Stimulated activated effector memory CD8-positive, alpha-beta T cell treated with anti-CD3 and anti-CD28 coated beads, Interleukin-12 subunit alpha, Interleukin-12 subunit beta, amount 100 ng/mL, for 72 hours (primary cell): ENCODE results near the gene VIT.
A peak's percentile ranks its signal among the peaks of the same experiment; 100 is the strongest.

ENCODE experiments used
- ATAC-seq: fragments of 150-1000 bp; cut with Tn5 transposase; 2 replicates; pipeline ENCODE4 v1.10.0; 2021
- DNase-seq, 2 donors: peaks; one replicate each; pipeline ENCODE4 v3.0.0; 2021 to 2022; ENCODE audit warnings: low spot score in 2 of 2
- H3K27ac Mint-ChIP-seq: one replicate; pipeline ENCODE4 v1.8.0; 2022; ENCODE audit warnings: mild to moderate bottlenecking, mixed read lengths
- H3K36me3 Mint-ChIP-seq: one replicate; pipeline ENCODE4 v1.8.0; 2022; ENCODE audit warnings: mild to moderate bottlenecking, mixed read lengths
- H3K4me1 Mint-ChIP-seq: one replicate; pipeline ENCODE4 v1.8.0; 2022; ENCODE audit warnings: mixed read lengths
- H3K4me3 Mint-ChIP-seq: one replicate; pipeline ENCODE4 v1.8.0; 2022; ENCODE audit warnings: mild to moderate bottlenecking, mixed read lengths
- H3K9me3 Mint-ChIP-seq: one replicate; pipeline ENCODE4 v1.8.0; 2022; ENCODE audit warnings: mixed read lengths

The VIT gene, protein sequence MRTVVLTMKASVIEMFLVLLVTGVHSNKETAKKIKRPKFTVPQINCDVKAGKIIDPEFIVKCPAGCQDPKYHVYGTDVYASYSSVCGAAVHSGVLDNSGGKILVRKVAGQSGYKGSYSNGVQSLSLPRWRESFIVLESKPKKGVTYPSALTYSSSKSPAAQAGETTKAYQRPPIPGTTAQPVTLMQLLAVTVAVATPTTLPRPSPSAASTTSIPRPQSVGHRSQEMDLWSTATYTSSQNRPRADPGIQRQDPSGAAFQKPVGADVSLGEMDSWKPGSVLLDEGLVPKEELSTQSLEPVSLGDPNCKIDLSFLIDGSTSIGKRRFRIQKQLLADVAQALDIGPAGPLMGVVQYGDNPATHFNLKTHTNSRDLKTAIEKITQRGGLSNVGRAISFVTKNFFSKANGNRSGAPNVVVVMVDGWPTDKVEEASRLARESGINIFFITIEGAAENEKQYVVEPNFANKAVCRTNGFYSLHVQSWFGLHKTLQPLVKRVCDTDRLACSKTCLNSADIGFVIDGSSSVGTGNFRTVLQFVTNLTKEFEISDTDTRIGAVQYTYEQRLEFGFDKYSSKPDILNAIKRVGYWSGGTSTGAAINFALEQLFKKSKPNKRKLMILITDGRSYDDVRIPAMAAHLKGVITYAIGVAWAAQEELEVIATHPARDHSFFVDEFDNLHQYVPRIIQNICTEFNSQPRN

DNA sequence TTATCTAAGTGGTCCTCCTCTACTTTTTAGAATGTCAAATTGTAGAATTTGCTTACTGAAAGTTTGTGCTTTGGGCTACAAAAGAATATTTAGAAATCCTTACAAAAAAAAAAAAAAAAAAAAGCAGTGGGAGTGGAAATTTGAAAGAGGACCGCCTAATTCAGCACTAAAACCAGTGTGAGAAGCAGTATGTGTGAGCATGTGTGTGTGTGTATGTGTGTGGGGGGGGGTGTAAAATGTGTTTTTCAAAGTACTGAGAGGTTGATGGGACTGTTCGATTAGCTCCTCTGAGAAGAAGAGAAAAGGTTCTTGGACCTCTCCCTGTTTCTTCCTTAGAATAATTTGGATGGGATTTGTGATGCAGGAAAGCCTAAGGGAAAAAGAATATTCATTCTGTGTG lies at the start of gene VIT:
VIT (plus strand) TSS at position 175 of the 400 bp plus-strand sequence. CDS start 19,664 bp downstream, outside the sequence.
- Mint-ChIP-seq H3K9me3 (no peaks in the 10 kb centered on the region), H3K4me1 (no peaks in the 10 kb centered on the region), H3K27ac (peak within 1 kb of the TSS; percentile 37), H3K4me3 (no peak within 1 kb of the TSS), H3K36me3 (no peaks in the 10 kb centered on the region)
- ATAC-seq (no peak), DNase-seq (no peak)

DNA sequence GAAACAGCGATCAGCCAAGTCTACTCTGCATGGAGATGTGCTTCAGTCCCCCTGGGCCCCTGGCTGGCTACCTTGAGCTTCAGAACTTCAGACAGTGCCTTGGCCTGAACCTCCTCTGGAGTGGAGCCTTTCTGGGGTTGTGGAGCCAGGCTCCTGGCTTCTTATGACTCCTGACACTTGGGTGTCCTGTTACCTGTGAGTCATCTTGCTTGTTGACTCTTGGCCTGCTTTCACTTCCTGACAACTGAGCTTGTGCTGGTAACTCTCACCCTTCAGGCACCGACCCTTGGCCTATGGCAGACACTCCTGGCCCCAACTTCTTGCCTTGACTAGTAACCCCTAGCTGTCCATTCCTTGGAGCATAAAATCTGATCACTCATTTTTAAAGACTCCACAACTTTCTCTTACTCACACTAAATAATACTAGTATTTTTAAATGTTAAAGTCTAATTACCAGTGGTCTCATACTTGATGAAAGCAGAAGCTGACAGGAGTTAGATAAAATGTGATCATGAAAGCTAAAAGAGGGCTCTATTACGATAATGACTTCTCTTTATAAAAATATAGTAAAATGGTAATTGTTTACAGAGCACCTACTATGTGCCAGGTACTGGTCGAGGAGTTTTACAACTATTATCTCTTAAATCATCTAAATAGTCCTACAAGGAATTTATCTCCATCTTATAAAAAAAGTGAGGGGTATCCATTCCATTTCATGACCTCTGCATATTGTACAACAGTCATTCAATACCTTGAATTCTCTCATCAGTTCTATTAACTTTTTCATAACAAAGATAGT lies 46.3 kb upstream of the VIT start:
- no peak overlapping the region for H3K27ac Mint-ChIP-seq
- DNase-seq: peak in 1 of 2 donors; percentile 56
- peaks cover 9% of the 10 kb centered on the region for H3K4me1 Mint-ChIP-seq
- no peak overlapping the region for H3K4me3 Mint-ChIP-seq
- peak; percentile 95 for ATAC-seq
- H3K36me3 Mint-ChIP-seq: no peaks in the 10 kb centered on the region
- H3K9me3 Mint-ChIP-seq: no peaks in the 10 kb centered on the region

DNA sequence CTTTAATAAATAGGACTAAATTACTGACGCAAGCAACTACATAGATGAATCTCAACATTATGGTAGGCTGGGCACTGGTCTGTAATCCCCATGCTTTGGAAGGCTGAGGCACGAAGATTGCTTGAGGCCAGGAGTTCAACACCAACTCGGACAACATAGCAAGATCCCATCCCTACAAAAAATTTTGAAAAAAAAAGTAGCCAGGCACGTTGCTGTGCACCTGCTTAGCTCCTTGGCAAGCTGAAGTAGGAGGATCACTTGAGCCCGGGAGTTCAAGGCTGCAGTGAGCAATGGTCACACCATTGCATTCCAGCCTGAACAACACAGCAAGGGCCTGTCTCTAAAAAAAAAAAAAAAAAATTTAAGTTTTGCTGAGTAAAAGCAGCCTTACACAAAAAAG lies 43.4 kb upstream of the VIT start:
- Mint-ChIP-seq H3K27ac (no peak overlapping the region), H3K4me3 (no peak overlapping the region), H3K36me3 (no peaks in the 10 kb centered on the region), H3K4me1 (peaks cover 9% of the 10 kb centered on the region), H3K9me3 (no peaks in the 10 kb centered on the region)
- ATAC-seq (no peak), DNase-seq (no peak)

DNA sequence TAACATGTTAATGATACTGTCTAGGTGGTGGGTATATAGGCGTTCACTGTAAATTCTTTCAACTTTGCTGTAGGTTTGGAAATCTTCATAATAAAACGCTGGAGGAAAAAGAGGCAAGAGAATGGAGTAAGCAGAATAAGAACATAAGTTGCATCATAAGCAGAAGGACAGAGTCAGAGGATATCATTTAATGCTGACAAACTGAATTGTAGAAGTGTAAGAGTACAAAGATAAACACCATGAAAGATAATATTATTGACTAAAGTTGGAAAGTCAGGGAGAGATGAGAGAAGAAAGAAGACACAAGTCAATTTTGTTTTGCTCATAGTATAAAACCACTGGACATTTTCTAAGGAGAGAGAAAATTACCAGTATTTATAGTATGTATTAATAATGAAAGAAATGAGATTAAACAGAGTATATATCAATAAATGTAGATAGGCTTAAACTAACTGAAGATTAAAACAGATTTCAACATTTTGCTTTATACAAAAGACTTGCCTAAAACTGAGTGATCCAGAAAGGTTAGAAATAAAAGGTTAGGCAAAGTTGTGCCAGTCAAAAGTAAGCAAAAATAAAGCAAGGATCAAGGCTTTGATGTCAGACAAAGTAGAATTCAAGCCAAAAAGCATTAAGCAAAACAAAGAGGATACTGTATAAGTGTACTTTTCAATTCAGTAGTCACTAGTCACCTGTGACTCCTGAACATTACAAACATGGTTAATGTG lies 42.4 kb upstream of the VIT start:
- no peaks in the 10 kb centered on the region for H3K9me3 Mint-ChIP-seq
- H3K4me1 Mint-ChIP-seq: peaks cover 9% of the 10 kb centered on the region

DNA sequence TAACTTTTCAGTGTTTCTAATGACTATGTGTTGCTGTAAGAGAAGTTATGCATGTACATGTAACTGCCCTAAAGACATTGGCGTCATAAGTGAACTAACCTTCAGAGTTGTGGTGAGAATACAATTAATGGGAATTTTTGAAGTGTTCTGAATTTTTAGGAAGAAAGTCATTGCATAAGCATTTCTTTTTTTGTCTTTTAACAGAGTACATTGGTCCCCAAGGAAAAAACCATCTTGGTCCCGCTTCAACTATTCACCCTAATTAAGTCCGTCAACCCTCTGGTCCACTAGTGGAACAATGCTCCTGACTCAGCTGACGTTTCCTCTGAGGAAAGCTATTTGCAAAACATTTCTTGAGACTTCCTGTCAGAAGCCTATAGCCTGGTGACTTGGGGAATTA lies 41.1 kb upstream of the VIT start:
- ATAC-seq (no peak), DNase-seq (no peak)
- Mint-ChIP-seq H3K9me3 (no peaks in the 10 kb centered on the region), H3K27ac (no peak overlapping the region), H3K4me1 (no peaks in the 10 kb centered on the region), H3K4me3 (no peak overlapping the region), H3K36me3 (no peaks in the 10 kb centered on the region)

More for the DNA sequence above, 42.4 kb upstream of the VIT start:
- no peaks in the 10 kb centered on the region for H3K36me3 Mint-ChIP-seq
- H3K27ac Mint-ChIP-seq: no peak overlapping the region
- ATAC-seq (no peak), DNase-seq (no peak)
- H3K4me3 Mint-ChIP-seq: no peak overlapping the region

DNA sequence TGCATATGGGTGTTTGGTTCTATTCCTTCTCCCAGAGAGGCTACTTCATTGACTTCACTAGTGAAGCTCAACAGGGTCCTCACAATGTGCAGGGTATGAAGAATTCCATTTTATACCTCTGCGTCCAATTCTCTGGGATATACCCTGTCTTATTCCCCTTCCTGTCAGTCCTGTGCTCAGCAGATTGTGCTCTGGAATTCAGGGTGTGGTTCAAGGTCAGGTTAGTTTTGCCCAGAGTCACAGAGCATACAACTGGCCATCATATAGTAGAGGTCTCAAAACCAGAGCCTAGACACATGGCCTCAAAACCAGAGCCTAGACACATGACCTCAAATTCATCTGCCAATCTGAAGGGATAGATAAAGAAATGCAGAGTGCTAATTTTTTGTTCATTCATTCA lies 38.8 kb upstream of the VIT start:
- Mint-ChIP-seq H3K27ac (no peak overlapping the region), H3K36me3 (no peaks in the 10 kb centered on the region), H3K9me3 (no peaks in the 10 kb centered on the region), H3K4me3 (no peak overlapping the region), H3K4me1 (no peaks in the 10 kb centered on the region)
- ATAC-seq (no peak), DNase-seq (no peak)

DNA sequence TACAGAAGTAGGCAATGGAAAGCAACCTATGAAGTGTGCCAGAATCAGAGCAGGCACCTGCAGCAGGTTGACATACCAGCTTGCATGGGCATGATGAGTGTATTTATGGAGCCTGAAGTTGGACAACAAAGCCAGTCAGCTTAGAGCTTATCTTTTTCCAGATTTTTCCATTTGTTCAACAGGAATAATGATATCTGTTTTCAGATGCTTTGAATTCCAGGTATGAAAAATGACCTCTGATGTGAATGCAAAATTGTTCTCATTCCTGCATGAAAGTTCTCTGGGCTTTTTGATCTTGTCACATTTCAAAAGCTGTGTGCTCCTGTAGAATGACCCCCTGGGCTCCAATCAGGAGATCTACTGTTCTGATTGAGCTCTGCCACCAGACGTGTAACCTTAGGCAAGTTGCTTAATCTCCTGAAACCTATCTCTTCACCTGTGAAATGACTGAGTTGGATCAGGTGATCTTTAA lies 38.2 kb upstream of the VIT start:
- Mint-ChIP-seq H3K4me1 (no peaks in the 10 kb centered on the region), H3K27ac (no peak overlapping the region), H3K9me3 (no peaks in the 10 kb centered on the region), H3K36me3 (no peaks in the 10 kb centered on the region), H3K4me3 (no peak overlapping the region)
- ATAC-seq (no peak), DNase-seq (no peak)

DNA sequence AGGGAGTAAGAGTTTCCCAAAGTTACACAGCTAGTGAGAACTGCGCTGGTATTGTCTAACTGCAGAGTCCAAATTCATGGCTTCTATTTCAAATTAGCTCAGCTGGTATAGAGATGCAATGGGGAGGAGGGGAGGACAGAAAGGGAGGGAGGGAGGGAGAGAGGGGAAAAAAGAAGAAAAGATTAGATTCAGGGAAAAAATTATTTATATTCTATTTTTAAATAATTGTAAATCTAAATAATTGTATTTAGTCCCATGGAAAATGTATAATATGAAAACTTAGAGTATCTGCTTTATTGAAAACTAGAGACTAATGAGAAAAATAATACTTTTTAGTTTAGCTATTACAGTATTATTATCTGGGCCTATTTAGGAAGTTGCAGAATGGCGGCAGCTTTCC lies 37.3 kb upstream of the VIT start:
- DNase-seq: no peak
- Mint-ChIP-seq H3K4me3 (no peak overlapping the region), H3K27ac (no peak overlapping the region), H3K36me3 (no peaks in the 10 kb centered on the region), H3K4me1 (no peaks in the 10 kb centered on the region), H3K9me3 (no peaks in the 10 kb centered on the region)
- no peak for ATAC-seq

DNA sequence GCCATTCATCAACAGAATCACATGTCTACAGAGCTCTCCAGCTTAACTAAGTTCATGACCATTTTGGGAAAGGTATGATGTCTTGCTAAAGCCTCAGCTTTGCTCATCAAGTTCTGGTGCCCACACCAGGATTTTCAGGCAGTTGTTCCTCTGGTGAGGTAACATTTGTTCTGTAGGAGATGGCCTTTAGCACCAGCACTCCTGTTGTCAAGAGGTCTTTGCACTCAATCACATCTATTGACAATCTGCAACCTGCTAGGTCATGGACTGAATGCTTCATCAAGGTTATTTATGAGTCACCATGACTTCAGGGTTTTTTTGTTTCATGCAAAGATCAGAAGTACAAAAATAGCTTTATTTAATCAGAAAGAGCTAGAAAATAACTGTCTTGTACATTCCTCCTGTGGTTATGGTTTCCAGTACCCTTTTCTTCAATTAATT lies 36.6 kb upstream of the VIT start:
- Mint-ChIP-seq H3K4me3 (no peak overlapping the region), H3K36me3 (no peaks in the 10 kb centered on the region), H3K27ac (no peak overlapping the region), H3K9me3 (no peaks in the 10 kb centered on the region), H3K4me1 (no peaks in the 10 kb centered on the region)
- DNase-seq (no peak), ATAC-seq (peak; percentile 47)

DNA sequence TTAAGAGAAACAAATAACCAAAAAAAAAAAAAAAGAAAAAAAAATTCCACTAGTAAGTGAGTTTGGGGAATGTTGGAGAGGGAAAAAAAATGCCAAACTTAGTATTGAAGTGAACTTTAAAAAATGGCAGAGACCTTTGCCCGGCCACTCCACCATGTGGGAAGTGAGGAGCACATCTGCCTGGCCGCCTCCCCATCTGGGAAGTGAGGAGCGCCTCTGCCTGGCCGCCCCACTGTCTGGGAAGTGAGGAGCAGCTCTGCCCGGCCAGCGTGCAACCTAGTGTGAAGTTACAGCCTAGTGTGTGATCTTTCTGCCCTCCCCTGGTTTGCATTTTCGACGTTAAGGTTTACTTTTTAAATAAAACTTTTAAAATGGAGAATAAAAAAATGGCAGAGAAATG lies 33.9 kb upstream of the VIT start:
- Mint-ChIP-seq H3K36me3 (no peaks in the 10 kb centered on the region), H3K4me3 (no peak overlapping the region), H3K9me3 (no peaks in the 10 kb centered on the region), H3K27ac (no peak overlapping the region), H3K4me1 (no peaks in the 10 kb centered on the region)
- ATAC-seq (no peak), DNase-seq (no peak)

DNA sequence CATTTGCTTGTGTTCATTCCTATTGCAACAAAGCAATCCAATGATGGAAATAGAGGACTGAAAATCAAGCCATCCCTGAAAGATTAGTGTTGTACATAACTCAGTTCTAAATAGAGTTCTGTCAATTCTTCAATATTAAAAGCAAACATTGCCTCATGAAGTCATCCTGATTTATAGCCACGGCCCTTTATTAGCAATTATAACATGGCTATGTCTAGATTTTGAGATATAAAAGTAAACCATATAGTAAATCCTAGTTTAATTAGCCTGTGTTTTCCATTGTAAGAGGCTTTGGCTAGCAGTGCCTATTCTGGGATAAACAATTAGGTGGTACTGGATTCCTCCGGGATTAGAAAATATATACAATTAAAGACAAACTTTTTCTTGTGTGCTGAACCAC lies 33.2 kb upstream of the VIT start:
- Mint-ChIP-seq H3K36me3 (no peaks in the 10 kb centered on the region), H3K4me1 (no peaks in the 10 kb centered on the region), H3K4me3 (no peak overlapping the region), H3K27ac (no peak overlapping the region), H3K9me3 (no peaks in the 10 kb centered on the region)
- DNase-seq (no peak), ATAC-seq (no peak)

DNA sequence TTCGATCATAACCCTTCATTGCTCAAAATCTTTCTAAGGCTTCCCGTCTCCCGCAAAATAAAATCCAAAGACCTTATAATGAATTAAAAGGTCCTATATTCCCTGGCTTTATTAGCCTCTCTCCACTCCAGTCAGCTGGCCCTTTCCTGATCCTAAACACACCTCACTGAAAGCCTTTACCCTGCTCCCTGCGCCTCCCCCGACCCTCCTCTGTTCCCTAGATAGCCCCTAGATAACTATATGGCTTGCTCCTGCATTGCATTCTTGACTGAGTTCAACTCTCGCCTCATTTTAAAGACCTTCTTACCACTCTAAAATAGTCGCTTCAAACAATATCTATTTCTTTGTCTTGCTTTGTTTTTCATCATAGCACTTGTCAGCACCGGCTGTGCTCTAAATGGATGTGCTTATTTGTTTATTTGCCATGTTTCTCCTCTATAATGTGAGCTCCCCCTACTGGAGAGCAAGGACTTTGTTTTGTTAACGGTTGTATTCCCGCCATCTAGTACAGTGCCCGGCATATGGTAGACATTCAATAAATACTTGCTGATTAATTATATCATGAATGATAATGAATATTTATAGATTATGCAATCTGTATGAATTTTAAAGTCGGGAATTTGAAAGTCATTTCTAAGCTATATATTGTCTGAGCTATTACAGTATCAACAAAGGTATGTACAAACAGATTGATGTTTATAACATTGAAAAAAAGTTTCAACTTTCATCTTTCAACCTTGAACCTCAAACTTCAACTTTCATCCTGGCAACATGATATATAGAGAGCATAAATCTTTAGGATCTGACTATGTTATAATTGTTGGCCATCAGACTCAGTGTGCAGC lies 32.4 kb upstream of the VIT start:
- Mint-ChIP-seq H3K4me1 (no peaks in the 10 kb centered on the region), H3K4me3 (no peak overlapping the region), H3K36me3 (no peaks in the 10 kb centered on the region), H3K9me3 (no peaks in the 10 kb centered on the region), H3K27ac (no peak overlapping the region)
- no peak for DNase-seq
- peak; percentile 54 for ATAC-seq

DNA sequence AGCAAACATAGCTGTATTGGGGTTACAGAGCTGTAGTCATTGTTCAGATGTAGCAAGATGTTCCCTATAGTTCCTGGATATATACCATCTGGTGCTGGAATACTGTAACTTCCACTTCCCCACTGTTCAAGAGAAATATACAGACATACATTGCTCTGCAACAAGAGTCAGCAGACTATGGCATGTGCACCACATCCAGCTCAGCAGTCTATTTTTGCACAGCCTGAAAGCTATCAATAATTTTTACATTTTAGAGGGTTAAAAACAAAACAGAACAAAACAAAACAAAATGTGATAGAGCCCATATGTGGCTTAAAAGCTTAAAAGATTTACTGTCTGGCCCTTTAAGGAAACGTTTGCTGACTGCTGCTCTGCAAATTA lies 31.8 kb upstream of the VIT start:
- no peaks in the 10 kb centered on the region for H3K9me3 Mint-ChIP-seq
- H3K36me3 Mint-ChIP-seq: no peaks in the 10 kb centered on the region
- no peaks in the 10 kb centered on the region for H3K4me1 Mint-ChIP-seq
- no peak overlapping the region for H3K4me3 Mint-ChIP-seq
- no peak overlapping the region for H3K27ac Mint-ChIP-seq
- ATAC-seq (no peak), DNase-seq (no peak)

DNA sequence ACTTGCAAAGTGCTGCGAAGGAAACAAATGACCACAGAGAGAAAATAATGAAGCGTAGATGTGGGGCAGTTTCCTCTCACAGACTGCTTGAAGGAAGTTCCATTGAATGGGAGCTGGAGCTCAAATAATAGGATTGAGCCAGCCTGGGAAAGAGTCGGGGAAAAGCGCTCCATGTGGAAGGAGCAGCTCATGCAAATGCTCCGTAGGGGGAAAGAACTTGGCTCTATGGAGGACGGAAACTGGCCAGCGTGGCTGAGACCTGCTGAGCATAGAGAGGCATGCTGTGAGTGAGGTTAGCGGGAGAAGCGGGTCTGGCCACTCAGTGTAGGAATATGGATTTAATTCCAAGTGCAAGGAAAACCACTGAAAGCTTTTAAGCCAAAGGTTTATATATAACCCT lies 28.6 kb upstream of the VIT start:
- DNase-seq: no peak
- Mint-ChIP-seq H3K27ac (no peak overlapping the region), H3K4me1 (no peaks in the 10 kb centered on the region), H3K36me3 (no peaks in the 10 kb centered on the region), H3K9me3 (no peaks in the 10 kb centered on the region), H3K4me3 (no peak overlapping the region)
- ATAC-seq: no peak
